Neural cell (in vitro differentiated cells): ENCODE data around the gene FAM90A26. TPM values are rescaled to one million over a fixed set of nuclear protein-coding genes. Genes with fewer than 3 reads are reported as not detected.
"Not testable (repeated sequence)": the region's sequence is repeated elsewhere in the genome, so short reads cannot be mapped to it uniquely, and the experiment has no call there.

Experiments
- H2AFZ ChIP-seq: fragments of 200-600, 300-800 bp; sonication (generic), shearing (Covaris generic); 2 replicates; pipeline ENCODE4 v1.6.0; 2014; ENCODE audit warnings: low read depth, mild to moderate bottlenecking, antibody characterized with exemption, low read length, moderate library complexity
- H3F3A ChIP-seq: fragments of 200-600 bp; shearing (Covaris generic); 2 replicates; pipeline ENCODE4 v1.6.1; 2016; ENCODE audit warnings: mild to moderate bottlenecking, moderate library complexity, mixed read lengths, antibody characterized with exemption, low read length; ENCODE audit not compliant: insufficient read depth, poor library complexity, severe bottlenecking
- H3K27ac ChIP-seq: fragments of 200-600, 300-800 bp; sonication (generic), shearing (Covaris generic); 2 replicates; pipeline ENCODE4 v1.5.1; 2014; ENCODE audit warnings: mild to moderate bottlenecking, low read length, moderate library complexity
- H3K27me3 ChIP-seq: fragments of 300-800, 200-600 bp; sonication (generic), shearing (Covaris generic); 2 replicates; pipeline ENCODE4 v1.6.0; 2014; ENCODE audit warnings: mild to moderate bottlenecking, low read depth, low read length, moderate library complexity; ENCODE audit not compliant: insufficient read depth
- H3K36me3 ChIP-seq: fragments of 300-800, 200-600 bp; sonication (generic), shearing (Covaris generic); 2 replicates; pipeline ENCODE4 v1.5.1; 2014; ENCODE audit warnings: mild to moderate bottlenecking, antibody characterized with exemption, low read length, moderate library complexity; ENCODE audit not compliant: insufficient read depth
- H3K4me2 ChIP-seq: fragments of 300-800, 200-600 bp; sonication (generic), shearing (Covaris generic); 2 replicates; pipeline ENCODE4 v1.6.0; 2014; ENCODE audit warnings: mild to moderate bottlenecking, low read length
- H3K4me3 ChIP-seq: fragments of 300-800, 200-600 bp; sonication (generic), shearing (Covaris generic); 2 replicates; pipeline ENCODE4 v1.5.1; 2014; ENCODE audit warnings: mild to moderate bottlenecking, low read length, moderate library complexity
- H3K79me2 ChIP-seq: fragments of 200-600 bp; shearing (Covaris generic); replicated peaks from 2 replicates; pipeline ENCODE4 v1.6.0; 2014; ENCODE audit warnings: mild to moderate bottlenecking, low read length, moderate library complexity; ENCODE audit not compliant: insufficient read depth
- H3K9ac ChIP-seq: fragments of 300-800, 200-600 bp; sonication (generic), shearing (Covaris generic); 2 replicates; pipeline ENCODE4 v1.6.1; 2016; ENCODE audit warnings: mild to moderate bottlenecking, low read length, mixed read lengths
- H3K9me2 ChIP-seq: fragments of 200-600 bp; shearing (Covaris generic); 2 replicates; pipeline ENCODE4 v1.6.1; 2016; ENCODE audit warnings: mild to moderate bottlenecking, low read length, mixed read lengths; ENCODE audit not compliant: insufficient read depth
- H3K9me3 ChIP-seq: fragments of 200-600, 300-800 bp; sonication (generic), shearing (Covaris generic); 2 replicates; pipeline ENCODE4 v1.6.1; 2016; ENCODE audit warnings: mild to moderate bottlenecking, mixed run types, low read length, moderate library complexity, mixed read lengths
- H4K20me1 ChIP-seq: fragments of 200-600 bp; shearing (Covaris generic); 2 replicates; pipeline ENCODE4 v1.6.1; 2016; ENCODE audit warnings: mild to moderate bottlenecking, mixed run types; ENCODE audit not compliant: insufficient read depth
- polyA plus RNA-seq: library from polyadenylated mRNA; depleted of rRNA; stranded (reverse); fragments of >200 nt; gene quantifications from 2 replicates; pipeline ENCODE4 v1.2.3, GENCODE V29; 2014

The FAM90A26 gene
- polyA plus RNA-seq, 1 donor from 2014 or later, result not detected

DNA sequence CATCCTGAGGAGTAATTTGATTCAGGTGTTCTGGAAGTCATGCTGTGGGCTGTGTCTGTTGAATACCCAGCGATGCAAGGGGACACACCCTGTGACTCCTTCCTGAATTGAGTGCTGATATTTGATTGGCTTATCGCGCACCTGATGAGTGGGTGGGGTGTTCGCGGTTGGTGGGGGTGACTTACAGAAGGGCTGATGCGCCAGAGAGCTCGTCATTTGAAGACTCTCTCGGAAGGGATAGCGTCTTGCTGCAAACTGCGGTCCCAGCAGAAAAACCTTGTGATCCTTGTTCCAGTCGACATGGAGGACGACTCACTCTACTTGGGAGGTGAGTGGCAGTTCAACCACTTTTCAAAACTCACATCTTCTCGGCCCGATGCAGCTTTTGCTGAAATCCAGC is 44.9 kb downstream of the FAM90A26 start, which contains the start of gene USP17L11:
TSS of gene USP17L11 (plus strand) at position 301 of the 400 bp plus-strand sequence. CDS start at position 301, 0 bp downstream.
- not testable (repeated sequence) for H3K27me3 ChIP-seq, H3K36me3 ChIP-seq, H3K9me3 ChIP-seq, H3K79me2 ChIP-seq, H4K20me1 ChIP-seq, H3K9ac ChIP-seq, H3F3A ChIP-seq, H3K4me2 ChIP-seq, H3K9me2 ChIP-seq, H3K27ac ChIP-seq, H2AFZ ChIP-seq, H3K4me3 ChIP-seq

DNA sequence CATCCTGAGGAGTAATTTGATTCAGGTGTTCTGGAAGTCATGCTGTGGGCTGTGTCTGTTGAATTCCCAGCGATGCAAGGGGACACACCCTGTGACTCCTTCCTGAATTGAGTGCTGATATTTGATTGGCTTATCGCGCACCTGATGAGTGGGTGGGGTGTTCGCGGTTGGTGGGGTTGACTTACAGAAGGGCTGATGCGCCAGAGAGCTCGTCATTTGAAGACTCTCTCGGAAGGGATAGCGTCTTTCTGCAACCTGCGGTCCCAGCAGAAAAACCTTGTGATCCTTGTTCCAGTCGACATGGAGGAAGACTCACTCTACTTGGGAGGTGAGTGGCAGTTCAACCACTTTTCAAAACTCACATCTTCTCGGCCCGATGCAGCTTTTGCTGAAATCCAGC is 49.6 kb downstream of the FAM90A26 start, which contains the start of gene USP17L12:
TSS of gene USP17L12 (plus strand) at position 301 of the 400 bp plus-strand sequence. CDS start at position 301, 0 bp downstream.
- not testable (repeated sequence) for H3K79me2 ChIP-seq, H3K9me3 ChIP-seq, H3K9me2 ChIP-seq, H3K36me3 ChIP-seq, H4K20me1 ChIP-seq, H3K27ac ChIP-seq, H3K4me2 ChIP-seq, H3K4me3 ChIP-seq, H3K9ac ChIP-seq, H2AFZ ChIP-seq, H3K27me3 ChIP-seq, H3F3A ChIP-seq

DNA sequence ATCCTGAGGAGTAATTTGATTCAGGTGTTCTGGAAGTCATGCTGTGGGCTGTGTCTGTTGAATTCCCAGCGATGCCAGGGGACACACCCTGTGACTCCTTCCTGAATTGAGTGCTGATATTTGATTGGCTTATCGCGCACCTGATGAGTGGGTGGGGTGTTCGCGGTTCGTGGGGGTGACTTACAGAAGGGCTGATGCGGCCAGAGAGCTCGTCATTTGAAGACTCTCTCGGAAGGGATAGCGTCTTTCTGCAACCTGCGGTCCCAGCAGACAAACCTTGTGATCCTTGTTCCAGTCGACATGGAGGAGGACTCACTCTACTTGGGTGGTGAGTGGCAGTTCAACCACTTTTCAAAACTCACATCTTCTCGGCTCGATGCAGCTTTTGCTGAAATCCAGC is 54.4 kb downstream of the FAM90A26 start, which contains the start of gene USP17L13:
TSS of gene USP17L13 (plus strand) at position 301 of the 400 bp plus-strand sequence. CDS start at position 301, 0 bp downstream.
- H3K27me3 ChIP-seq, H3K9ac ChIP-seq, H3K36me3 ChIP-seq, H2AFZ ChIP-seq, H3F3A ChIP-seq, H4K20me1 ChIP-seq, H3K4me2 ChIP-seq, H3K79me2 ChIP-seq, H3K9me3 ChIP-seq, H3K9me2 ChIP-seq, H3K4me3 ChIP-seq, H3K27ac ChIP-seq: not testable (repeated sequence)

Other genes starting within 250 kb of the FAM90A26 start
- gene USP17L10, start 40.2 kb downstream of the FAM90A26 start, polyA plus RNA-seq, result not detected in 2 replicates
- not detected in 2 replicates for gene USP17L11, start 45.0 kb downstream of the FAM90A26 start, polyA plus RNA-seq
- gene USP17L12, start 49.7 kb downstream of the FAM90A26 start, polyA plus RNA-seq, result not detected in 2 replicates
- gene USP17L13, start 54.5 kb downstream of the FAM90A26 start, polyA plus RNA-seq, result not detected in 2 replicates
- not detected in 2 replicates for gene USP17L15, start 64.0 kb downstream of the FAM90A26 start, polyA plus RNA-seq
- gene USP17L17, start 73.5 kb downstream of the FAM90A26 start, polyA plus RNA-seq, result not detected in 2 replicates
- gene USP17L18, start 78.2 kb downstream of the FAM90A26 start, polyA plus RNA-seq, result not detected in 2 replicates
- gene USP17L19, start 83.0 kb downstream of the FAM90A26 start, polyA plus RNA-seq, result not detected in 2 replicates
- gene USP17L20, start 87.7 kb downstream of the FAM90A26 start, polyA plus RNA-seq, result not detected in 2 replicates
- not detected in 2 replicates for gene USP17L21, start 92.5 kb downstream of the FAM90A26 start, polyA plus RNA-seq
- gene USP17L22, start 97.2 kb downstream of the FAM90A26 start, polyA plus RNA-seq, result not detected in 2 replicates
- not detected in 2 replicates for gene USP17L24, start 154.8 kb downstream of the FAM90A26 start, polyA plus RNA-seq
- gene USP17L25, start 159.5 kb downstream of the FAM90A26 start, polyA plus RNA-seq, result not detected in 2 replicates
- gene USP17L26, start 164.2 kb downstream of the FAM90A26 start, polyA plus RNA-seq, result not detected in 2 replicates
- gene USP17L5, start 169.0 kb downstream of the FAM90A26 start, polyA plus RNA-seq, result not detected in 2 replicates
- gene USP17L27, start 173.7 kb downstream of the FAM90A26 start, polyA plus RNA-seq, result not detected in 2 replicates
- gene USP17L28, start 178.5 kb downstream of the FAM90A26 start, polyA plus RNA-seq, result not detected in 2 replicates
- not detected in 2 replicates for gene USP17L29, start 183.2 kb downstream of the FAM90A26 start, polyA plus RNA-seq
- gene USP17L30, start 192.7 kb downstream of the FAM90A26 start, polyA plus RNA-seq, result not detected in 2 replicates